Smooth muscle cell (in vitro differentiated cells): Measurements from ENCODE around the gene PTPRM. TPM values are rescaled to one million over a fixed set of nuclear protein-coding genes. Genes with fewer than 3 reads are reported as not detected.

Source experiments
- DNase-seq: peaks from one replicate; lab custom pipeline; 2025; ENCODE audit not compliant: unreplicated experiment; lab: John Stamatoyannopoulos, UW
- H2AFZ ChIP-seq: fragments of 200-600 bp; sonication (generic); 2 replicates; pipeline ENCODE4 v1.6.0; 2016; ENCODE audit warnings: antibody characterized with exemption, low read depth, mild to moderate bottlenecking
- H3F3A ChIP-seq: fragments of 200-600 bp; sonication (generic); 2 replicates; pipeline ENCODE4 v1.6.0; 2017; ENCODE audit warnings: antibody characterized with exemption, low read depth
- H3K27ac ChIP-seq: fragments of 200-600 bp; sonication (generic); 2 replicates; pipeline ENCODE4 v1.5.1; 2016; ENCODE audit warnings: low read depth, mild to moderate bottlenecking
- H3K27me3 ChIP-seq: fragments of 200-600 bp; sonication (generic); 2 replicates; pipeline ENCODE4 v1.6.1; 2016; ENCODE audit warnings: low read depth, mild to moderate bottlenecking
- H3K36me3 ChIP-seq: fragments of 200-600 bp; sonication (generic); 2 replicates; pipeline ENCODE4 v1.5.1; 2016; ENCODE audit warnings: low read depth
- H3K4me1 ChIP-seq: fragments of 200-600 bp; sonication (generic); 2 replicates; pipeline ENCODE4 v1.5.1; 2016; ENCODE audit warnings: low read depth
- H3K4me2 ChIP-seq: fragments of 200-600 bp; sonication (generic); 2 replicates; pipeline ENCODE4 v1.6.0; 2016; ENCODE audit warnings: mild to moderate bottlenecking
- H3K4me3 ChIP-seq: fragments of 200-600 bp; sonication (generic); 2 replicates; pipeline ENCODE4 v1.5.1; 2016; ENCODE audit warnings: mild to moderate bottlenecking
- H3K79me2 ChIP-seq: fragments of 200-600 bp; sonication (generic); 2 replicates; pipeline ENCODE4 v1.6.0; 2016; ENCODE audit warnings: low read depth, mild to moderate bottlenecking
- H3K9ac ChIP-seq: fragments of 200-600 bp; sonication (generic); 2 replicates; pipeline ENCODE4 v1.6.0; 2016; ENCODE audit warnings: low read depth
- H3K9me3 ChIP-seq: fragments of 200-600 bp; sonication (generic); replicated peaks from 2 replicates; pipeline ENCODE4 v1.5.1; 2016; ENCODE audit warnings: low read depth
- H4K20me1 ChIP-seq: fragments of 200-600 bp; sonication (generic); 2 replicates; pipeline ENCODE4 v1.6.0; 2016; ENCODE audit warnings: low read depth
- WGBS: methylation state at CpG from one replicate; pipeline ENCODE4 v1.1.7; 2016; ENCODE audit warnings: low lambda C conversion rate; 5-methylcytosine and 5-hydroxymethylcytosine counted together
- polyA plus RNA-seq: library from polyadenylated mRNA; unstranded; fragments of >200 nt; fragmentation: Nextera tagmentation; extraction: Ambion mirVana; gene quantifications from 2 replicates; pipeline ENCODE4 v1.2.1, GENCODE V29; 2016
- total RNA-seq: library from RNA; depleted of rRNA; stranded (reverse); fragments of >200 nt; gene quantifications from 2 replicates; pipeline ENCODE4 v1.2.3, GENCODE V29; 2014
- TF ChIP-seq, protein P1 (sequence below): fragments of 200-600 bp; sonication (generic); IDR thresholded peaks from 2 replicates; pipeline ENCODE4 v1.5.1; 2017; ENCODE audit warnings: borderline replicate concordance, mild to moderate bottlenecking, antibody characterized with exemption; ENCODE audit not compliant: insufficient read depth, poor library complexity, severe bottlenecking

Gene PTPRM
- total and polyA plus RNA-seq, 2 experiments from 2014 or later, result 57.5 to 115 TPM

DNA sequence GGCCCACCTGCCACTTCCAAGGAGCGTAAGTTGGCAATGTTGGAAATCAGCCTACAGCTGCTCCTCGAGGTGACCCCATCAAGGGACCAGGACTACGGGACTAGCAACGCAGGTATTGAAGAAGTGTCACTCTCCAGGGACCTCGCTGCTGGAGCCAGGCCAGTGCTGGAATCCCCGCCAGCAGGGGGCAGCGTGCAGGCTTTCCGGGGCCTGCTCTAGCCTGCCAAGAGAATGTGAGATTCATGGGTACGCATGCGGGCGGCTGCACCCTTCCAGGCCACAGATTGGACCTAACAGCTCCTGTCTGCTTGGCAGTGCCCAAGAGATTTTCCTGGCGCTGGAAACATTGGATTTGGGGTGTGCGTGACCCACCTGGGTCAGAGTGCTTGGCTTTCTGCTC is 859.3 kb downstream of the PTPRM start:
- H3K4me1 ChIP-seq, result peaks cover 8% of the 10 kb centered on the region
- no peak overlapping the region for H3K9ac ChIP-seq

DNA sequence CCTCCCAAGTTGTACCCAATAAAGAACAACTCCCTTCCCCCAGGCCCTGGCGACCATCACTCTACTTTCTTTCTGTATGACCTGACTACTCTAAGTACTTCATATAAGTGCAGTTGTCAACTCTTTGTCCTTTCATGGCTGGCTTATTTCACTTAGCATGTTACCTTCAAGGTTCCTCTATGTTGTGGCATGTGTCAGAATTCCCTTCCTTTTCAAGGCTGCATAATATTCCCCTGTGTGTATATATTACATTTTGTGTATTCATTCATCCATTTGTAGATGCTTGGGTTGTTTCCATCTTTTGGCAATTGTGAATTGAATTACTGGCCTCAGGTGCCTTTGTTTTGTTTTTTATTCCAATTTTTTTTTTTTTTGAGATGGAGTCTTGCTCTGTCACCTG is 860.2 kb downstream of the PTPRM start:
- Histone ChIP-seq H3K9ac (no peak overlapping the region), H2AFZ (no peak overlapping the region), H3F3A (peaks cover 18% of the 10 kb centered on the region), H4K20me1 (no peaks in the 10 kb centered on the region), H3K27ac (no peak overlapping the region), H3K27me3 (no peaks in the 10 kb centered on the region), H3K36me3 (no peaks in the 10 kb centered on the region), H3K4me3 (no peak overlapping the region), H3K4me2 (no peak overlapping the region), H3K79me2 (no peaks in the 10 kb centered on the region), H3K9me3 (no peaks in the 10 kb centered on the region), H3K4me1 (peaks cover 8% of the 10 kb centered on the region)
- TF ChIP-seq, protein P1, sequence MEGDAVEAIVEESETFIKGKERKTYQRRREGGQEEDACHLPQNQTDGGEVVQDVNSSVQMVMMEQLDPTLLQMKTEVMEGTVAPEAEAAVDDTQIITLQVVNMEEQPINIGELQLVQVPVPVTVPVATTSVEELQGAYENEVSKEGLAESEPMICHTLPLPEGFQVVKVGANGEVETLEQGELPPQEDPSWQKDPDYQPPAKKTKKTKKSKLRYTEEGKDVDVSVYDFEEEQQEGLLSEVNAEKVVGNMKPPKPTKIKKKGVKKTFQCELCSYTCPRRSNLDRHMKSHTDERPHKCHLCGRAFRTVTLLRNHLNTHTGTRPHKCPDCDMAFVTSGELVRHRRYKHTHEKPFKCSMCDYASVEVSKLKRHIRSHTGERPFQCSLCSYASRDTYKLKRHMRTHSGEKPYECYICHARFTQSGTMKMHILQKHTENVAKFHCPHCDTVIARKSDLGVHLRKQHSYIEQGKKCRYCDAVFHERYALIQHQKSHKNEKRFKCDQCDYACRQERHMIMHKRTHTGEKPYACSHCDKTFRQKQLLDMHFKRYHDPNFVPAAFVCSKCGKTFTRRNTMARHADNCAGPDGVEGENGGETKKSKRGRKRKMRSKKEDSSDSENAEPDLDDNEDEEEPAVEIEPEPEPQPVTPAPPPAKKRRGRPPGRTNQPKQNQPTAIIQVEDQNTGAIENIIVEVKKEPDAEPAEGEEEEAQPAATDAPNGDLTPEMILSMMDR, result no peak
- DNase-seq, result no peak
- WGBS, result 100% methylated on average over 1 of the region's 1 CpG

More for the DNA sequence above, 859.3 kb downstream of the PTPRM start:
- no peaks in the 10 kb centered on the region for H3K27me3 ChIP-seq
- no peak overlapping the region for H3K27ac ChIP-seq
- TF ChIP-seq, protein P1, result peak; percentile 35
- no peak overlapping the region for H2AFZ ChIP-seq
- peaks cover 19% of the 10 kb centered on the region for H3F3A ChIP-seq
- H3K4me2 ChIP-seq, result no peak overlapping the region
- no peaks in the 10 kb centered on the region for H3K9me3 ChIP-seq
- DNase-seq, result no peak
- no peaks in the 10 kb centered on the region for H4K20me1 ChIP-seq
- no peak overlapping the region for H3K4me3 ChIP-seq
- no peaks in the 10 kb centered on the region for H3K36me3 ChIP-seq
- WGBS, result 82% methylated on average over 13 of the region's 13 CpGs
- no peaks in the 10 kb centered on the region for H3K79me2 ChIP-seq

DNA sequence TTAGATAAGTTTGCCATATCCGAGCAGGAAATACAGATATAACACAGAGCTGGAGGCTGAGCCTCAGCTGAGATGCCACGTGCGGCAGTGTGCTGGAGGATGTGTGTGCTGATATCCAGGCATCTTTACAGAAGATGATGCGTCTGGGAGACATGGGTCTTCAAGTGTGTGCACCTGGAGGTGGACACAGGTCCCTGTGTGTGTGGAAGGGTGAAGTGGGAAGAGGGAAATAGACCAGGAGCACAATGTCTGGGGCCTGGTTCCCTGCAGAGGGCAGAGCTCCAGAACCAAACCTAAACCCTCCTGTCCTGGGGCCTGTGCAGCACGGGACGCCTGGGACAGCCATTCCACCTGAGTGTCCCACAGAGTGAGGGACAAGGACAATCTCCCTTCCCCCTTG is 861.8 kb downstream of the PTPRM start:
- H3K36me3 ChIP-seq, result no peaks in the 10 kb centered on the region
- H3K27me3 ChIP-seq, result no peaks in the 10 kb centered on the region
- H3K79me2 ChIP-seq, result no peaks in the 10 kb centered on the region
- H3K27ac ChIP-seq, result no peak overlapping the region
- H3K9ac ChIP-seq, result no peak overlapping the region
- H2AFZ ChIP-seq, result no peak overlapping the region
- H3K4me3 ChIP-seq, result no peak overlapping the region
- H3K9me3 ChIP-seq, result no peaks in the 10 kb centered on the region
- TF ChIP-seq, protein P1, result no peak
- WGBS, result 57% methylated on average over 6 of the region's 6 CpGs
- no peak for DNase-seq
- H4K20me1 ChIP-seq, result no peaks in the 10 kb centered on the region
- peaks cover 8% of the 10 kb centered on the region for H3K4me1 ChIP-seq
- H3K4me2 ChIP-seq, result no peak overlapping the region
- H3F3A ChIP-seq, result peaks cover 12% of the 10 kb centered on the region

DNA sequence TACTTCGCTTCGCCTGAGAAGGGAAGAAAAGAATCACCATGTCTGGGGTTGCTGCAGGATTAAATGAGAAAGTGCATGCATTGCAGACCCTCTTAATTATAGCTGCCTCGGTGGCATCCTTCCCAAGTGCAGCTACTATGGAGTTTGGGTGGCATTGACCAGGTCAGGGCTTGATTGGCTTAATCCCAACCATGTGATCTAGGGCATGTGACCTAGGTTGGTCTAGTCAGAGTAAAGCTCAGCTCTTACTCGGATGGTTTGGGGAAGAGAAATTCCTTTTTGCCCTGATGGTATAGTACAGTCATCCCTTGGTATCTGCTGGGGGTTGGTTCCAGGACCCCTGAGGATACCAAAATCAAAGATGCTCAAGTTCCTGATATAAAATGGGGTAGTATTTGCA is 863.9 kb downstream of the PTPRM start:
- Histone ChIP-seq H3K79me2 (no peaks in the 10 kb centered on the region), H3K27me3 (no peaks in the 10 kb centered on the region), H3K9ac (no peak overlapping the region), H3F3A (no peaks in the 10 kb centered on the region), H4K20me1 (no peaks in the 10 kb centered on the region), H2AFZ (no peak overlapping the region), H3K27ac (no peak overlapping the region), H3K4me2 (no peak overlapping the region), H3K36me3 (no peaks in the 10 kb centered on the region), H3K4me1 (no peaks in the 10 kb centered on the region), H3K9me3 (no peaks in the 10 kb centered on the region), H3K4me3 (no peak overlapping the region)
- 100% methylated on average over 4 of the region's 4 CpGs for WGBS
- TF ChIP-seq, protein P1, result no peak
- no peak for DNase-seq
